Parietal lobe (tissue), 1 donor: Measurements from ENCODE around the gene ZFP1. TPM values are rescaled to one million over a fixed set of nuclear protein-coding genes. Genes with fewer than 3 reads are reported as not detected.

ENCODE experiments used
- total RNA-seq: library from RNA; depleted of rRNA; stranded (reverse); fragments of >200 nt; gene quantifications from one replicate; pipeline ENCODE4 v1.2.3, GENCODE V29; 2014

Gene ZFP1
- 55.7 TPM for total RNA-seq

GRCh38 chr16:75148311-75149195 lies at the start of gene ZFP1:
Gene ZFP1, plus strand, starts transcription at chr16:75148524. Its CDS starts 4,428 bp downstream, at chr16:75152952.

GRCh38 chr16:75116081-75116910 lies 32.0 kb upstream of the ZFP1 start, which contains the start of gene LDHD:
Gene LDHD, minus strand, starts transcription at chr16:75116780. Its CDS starts 60 bp downstream, at chr16:75116720.

GRCh38 chr16:75206749-75207451 lies 58.6 kb downstream of the ZFP1 start, which contains the start of gene CTRB2:
Gene CTRB2, minus strand, starts transcription at chr16:75207161. Its CDS starts 20 bp downstream, at chr16:75207141.

GRCh38 chr16:75218256-75219076 lies 70.1 kb downstream of the ZFP1 start, which contains the start of gene CTRB1:
Gene CTRB1, plus strand, starts transcription at chr16:75218988. Its CDS starts 20 bp downstream, at chr16:75219008.

Other genes with a start within 250 kb of the ZFP1 start
- gene WDR59, start 163.4 kb upstream of the ZFP1 start, total RNA-seq = 61.0 TPM
- gene ZNRF1, start 149.5 kb upstream of the ZFP1 start, total RNA-seq = 42.9 TPM
- 1.6 TPM for gene LDHD, start 31.7 kb upstream of the ZFP1 start, total RNA-seq
- gene CTRB2, start 58.6 kb downstream of the ZFP1 start, total RNA-seq = not detected
- not detected for gene CTRB1, start 70.5 kb downstream of the ZFP1 start, total RNA-seq
- 28.5 TPM for gene BCAR1, start 103.1 kb downstream of the ZFP1 start, total RNA-seq